ENCODE measurements around the gene ZNF385D.

ZNF385D gene

DNA sequence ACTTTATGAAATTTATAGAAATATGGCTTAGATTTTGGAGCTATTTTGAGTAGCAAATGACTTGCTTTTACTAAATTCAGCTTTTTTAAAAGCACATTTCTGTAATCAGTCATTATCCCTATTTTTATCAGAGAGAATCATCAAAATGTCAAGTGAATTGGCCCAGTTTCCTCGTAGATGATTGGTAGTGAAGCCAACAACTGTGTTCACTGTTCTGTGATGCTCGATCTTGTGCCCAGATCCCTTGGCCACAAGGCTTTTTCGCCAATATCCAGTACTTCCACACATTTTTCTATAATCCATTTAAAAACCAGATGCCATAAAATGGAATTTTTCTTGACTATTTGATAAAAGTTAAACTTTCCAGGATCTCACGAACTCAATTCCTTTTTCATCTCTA is 336.5 kb downstream of the ZNF385D start:
- Histone ChIP-seq H3K4me3 (ENCODE audit: insufficient read length, low read depth) (no peak overlapping the region), H3K36me3 (ENCODE audit: insufficient read depth, insufficient read length, low read length) (no peaks in the 10 kb centered on the region), H3K9me3 (ENCODE audit: insufficient read depth, low read length) (no peaks in the 10 kb centered on the region), H3K4me1 (ENCODE audit: insufficient read depth, insufficient read length) (no peaks in the 10 kb centered on the region), H3K27me3 (ENCODE audit: insufficient read depth, insufficient read length) (no peaks in the 10 kb centered on the region), H3K9ac (ENCODE audit: insufficient read length, low read depth) (no peak overlapping the region)
- no peak for DNase-seq (ENCODE audit: low read depth, low spot score)
- TF ChIP-seq YY1 (IDR thresholded peaks at IDR 0.05; ENCODE audit: insufficient read depth, insufficient read length), result no peak

DNA sequence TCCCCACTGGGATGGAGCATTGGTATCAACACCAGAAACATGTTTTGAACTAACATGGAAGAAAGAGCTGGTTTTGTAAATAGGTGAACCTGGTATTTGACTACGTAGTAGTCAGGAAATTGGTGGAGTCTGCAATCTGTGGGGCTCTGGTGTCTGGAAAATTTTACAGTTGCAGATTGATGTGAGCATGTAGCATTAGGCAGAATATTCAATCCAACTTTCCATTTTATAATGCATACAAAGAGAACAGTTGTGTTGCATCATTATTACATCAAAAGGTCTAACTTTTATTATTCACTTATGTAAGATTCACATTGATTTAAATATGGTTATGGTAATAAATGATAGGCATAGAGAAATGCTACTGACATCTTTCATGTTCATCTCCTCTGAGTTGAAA is 340.0 kb downstream of the ZNF385D start:
- H3K9me3 ChIP-seq (ENCODE audit: insufficient read depth, low read length), result no peaks in the 10 kb centered on the region
- H3K36me3 ChIP-seq (ENCODE audit: insufficient read depth, insufficient read length, low read length), result no peaks in the 10 kb centered on the region
- H3K9ac ChIP-seq (ENCODE audit: insufficient read length, low read depth), result no peak overlapping the region
- no peak overlapping the region for H3K4me3 ChIP-seq (ENCODE audit: insufficient read length, low read depth)
- no peaks in the 10 kb centered on the region for H3K27me3 ChIP-seq (ENCODE audit: insufficient read depth, insufficient read length)
- no peak for TF ChIP-seq YY1 (IDR thresholded peaks at IDR 0.05; ENCODE audit: insufficient read depth, insufficient read length)
- TF ChIP-seq SUZ12 (IDR thresholded peaks at IDR 0.05; ENCODE audit: extremely low read depth, insufficient read depth, insufficient read length), result no peak
- TF ChIP-seq ZNF274 (IDR thresholded peaks at IDR 0.05; ENCODE audit: low read depth, low read length), result no peak
- no peak for DNase-seq (ENCODE audit: low read depth, low spot score)
- no peaks in the 10 kb centered on the region for H3K4me1 ChIP-seq (ENCODE audit: insufficient read depth, insufficient read length)

DNA sequence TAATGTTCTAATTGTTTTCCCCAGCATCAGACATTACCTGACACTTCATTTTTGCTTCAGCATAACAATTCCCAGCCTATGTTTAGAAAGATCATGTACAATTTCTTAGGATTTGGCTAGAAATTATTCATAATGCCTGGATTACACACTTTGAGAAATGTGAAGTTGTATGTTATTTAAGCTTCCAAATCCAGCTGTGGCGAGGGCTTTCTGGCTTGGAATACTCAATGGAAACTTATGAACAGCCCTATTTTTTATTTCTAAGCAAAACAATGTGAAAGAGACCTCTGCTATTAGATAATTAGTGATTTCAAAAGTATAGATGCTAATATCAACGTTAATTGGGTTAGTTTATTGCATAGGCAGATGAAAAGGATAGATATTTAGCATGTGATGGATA is 341.6 kb downstream of the ZNF385D start:
- no peak for TF ChIP-seq SUZ12 (IDR thresholded peaks at IDR 0.05; ENCODE audit: extremely low read depth, insufficient read depth, insufficient read length)
- no peak for TF ChIP-seq ZNF274 (IDR thresholded peaks at IDR 0.05; ENCODE audit: low read depth, low read length)
- no peak for TF ChIP-seq YY1 (IDR thresholded peaks at IDR 0.05; ENCODE audit: insufficient read depth, insufficient read length)
- Histone ChIP-seq H3K4me3 (ENCODE audit: insufficient read length, low read depth) (no peak overlapping the region), H3K4me1 (ENCODE audit: insufficient read depth, insufficient read length) (no peaks in the 10 kb centered on the region), H3K27me3 (ENCODE audit: insufficient read depth, insufficient read length) (no peaks in the 10 kb centered on the region), H3K9ac (ENCODE audit: insufficient read length, low read depth) (no peak overlapping the region), H3K9me3 (ENCODE audit: insufficient read depth, low read length) (no peaks in the 10 kb centered on the region), H3K36me3 (ENCODE audit: insufficient read depth, insufficient read length, low read length) (no peaks in the 10 kb centered on the region)
- DNase-seq (ENCODE audit: low read depth, low spot score), result no peak

DNA sequence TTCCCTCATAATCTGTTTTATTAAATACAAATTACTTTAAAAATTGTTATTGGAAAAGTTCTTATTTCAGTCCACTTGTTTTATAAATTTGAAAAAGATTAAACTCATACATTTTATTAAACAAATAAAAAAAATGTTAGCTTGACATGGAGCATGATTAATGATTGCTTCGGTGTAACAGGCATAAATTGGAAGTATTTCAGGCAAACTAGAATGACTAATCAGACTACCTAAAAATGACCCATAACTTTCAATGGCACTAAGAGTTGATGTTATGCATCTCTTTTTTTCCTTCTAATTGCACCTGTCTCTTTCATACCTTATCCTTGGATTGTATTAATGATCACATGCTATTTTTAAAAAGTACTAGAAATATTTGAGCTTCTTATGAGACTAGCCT is 343.3 kb downstream of the ZNF385D start:
- H3K9ac ChIP-seq (ENCODE audit: insufficient read length, low read depth), result no peak overlapping the region
- no peak for DNase-seq (ENCODE audit: low read depth, low spot score)
- H3K4me3 ChIP-seq (ENCODE audit: insufficient read length, low read depth), result no peak overlapping the region
- H3K4me1 ChIP-seq (ENCODE audit: insufficient read depth, insufficient read length), result no peaks in the 10 kb centered on the region
- no peaks in the 10 kb centered on the region for H3K9me3 ChIP-seq (ENCODE audit: insufficient read depth, low read length)
- H3K36me3 ChIP-seq (ENCODE audit: insufficient read depth, insufficient read length, low read length), result no peaks in the 10 kb centered on the region
- TF ChIP-seq YY1 (IDR thresholded peaks at IDR 0.05; ENCODE audit: insufficient read depth, insufficient read length), result no peak
- TF ChIP-seq SUZ12 (IDR thresholded peaks at IDR 0.05; ENCODE audit: extremely low read depth, insufficient read depth, insufficient read length), result no peak
- TF ChIP-seq ZNF274 (IDR thresholded peaks at IDR 0.05; ENCODE audit: low read depth, low read length), result no peak
- H3K27me3 ChIP-seq (ENCODE audit: insufficient read depth, insufficient read length), result no peaks in the 10 kb centered on the region

DNA sequence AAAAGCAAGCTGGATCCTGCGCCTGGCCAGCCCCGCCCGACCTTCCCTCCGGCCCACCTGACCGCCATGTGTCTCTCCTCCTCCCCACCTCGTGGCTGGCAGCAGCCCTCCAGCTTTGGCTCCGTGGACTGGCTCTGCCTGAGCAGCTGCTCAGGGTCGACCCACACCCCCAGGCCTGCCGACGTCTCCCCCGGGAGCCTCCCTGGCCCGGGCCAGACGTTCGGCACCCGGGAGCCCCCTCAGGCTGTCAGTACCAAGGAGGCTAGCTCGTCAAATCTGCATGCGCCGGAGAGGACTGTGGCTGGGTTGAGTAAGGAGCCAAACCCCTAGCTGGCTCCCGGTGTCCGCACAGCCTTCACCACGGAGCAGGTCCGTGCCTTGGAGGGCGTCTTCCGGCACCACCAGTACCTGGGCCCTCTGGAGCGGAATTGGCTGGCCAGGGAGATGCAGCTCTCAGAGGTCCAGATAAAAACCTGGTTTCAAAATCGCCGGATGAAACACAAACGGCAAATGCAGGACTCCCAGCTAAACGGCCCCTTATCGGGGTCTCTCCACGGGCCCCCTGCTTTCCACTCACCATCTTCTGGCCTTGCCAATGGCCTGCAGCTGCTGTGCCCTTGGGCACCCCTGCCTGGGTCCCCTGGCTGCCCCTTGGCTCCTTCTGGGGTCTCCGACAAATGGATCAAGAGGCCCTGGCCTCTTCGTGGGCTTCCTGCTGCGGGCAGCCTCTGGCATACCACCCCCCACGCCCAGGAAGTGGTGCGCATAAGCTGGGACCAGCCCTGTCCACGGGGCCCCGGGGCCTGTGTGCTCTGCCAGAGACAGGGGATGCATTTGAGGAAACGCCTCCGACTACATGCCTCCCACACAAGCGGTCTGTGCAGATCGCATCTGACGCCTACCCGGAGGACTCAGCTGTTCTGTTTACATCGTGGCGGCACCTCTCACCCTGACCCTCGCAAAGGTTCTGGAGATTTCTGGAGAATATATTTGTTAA is 345.0 kb downstream of the ZNF385D start:
- Histone ChIP-seq H3K27me3 (ENCODE audit: insufficient read depth, insufficient read length) (no peaks in the 10 kb centered on the region), H3K4me3 (ENCODE audit: insufficient read length, low read depth) (no peak overlapping the region), H3K9ac (ENCODE audit: insufficient read length, low read depth) (no peak overlapping the region), H3K4me1 (ENCODE audit: insufficient read depth, insufficient read length) (no peaks in the 10 kb centered on the region), H3K36me3 (ENCODE audit: insufficient read depth, insufficient read length, low read length) (no peaks in the 10 kb centered on the region), H3K9me3 (ENCODE audit: insufficient read depth, low read length) (no peaks in the 10 kb centered on the region)
- no peak for DNase-seq (ENCODE audit: low read depth, low spot score)
- no peak for TF ChIP-seq SUZ12 (IDR thresholded peaks at IDR 0.05; ENCODE audit: extremely low read depth, insufficient read depth, insufficient read length)
- TF ChIP-seq ZNF274 (IDR thresholded peaks at IDR 0.05; ENCODE audit: low read depth, low read length), result no peak
- no peak for TF ChIP-seq YY1 (IDR thresholded peaks at IDR 0.05; ENCODE audit: insufficient read depth, insufficient read length)

DNA sequence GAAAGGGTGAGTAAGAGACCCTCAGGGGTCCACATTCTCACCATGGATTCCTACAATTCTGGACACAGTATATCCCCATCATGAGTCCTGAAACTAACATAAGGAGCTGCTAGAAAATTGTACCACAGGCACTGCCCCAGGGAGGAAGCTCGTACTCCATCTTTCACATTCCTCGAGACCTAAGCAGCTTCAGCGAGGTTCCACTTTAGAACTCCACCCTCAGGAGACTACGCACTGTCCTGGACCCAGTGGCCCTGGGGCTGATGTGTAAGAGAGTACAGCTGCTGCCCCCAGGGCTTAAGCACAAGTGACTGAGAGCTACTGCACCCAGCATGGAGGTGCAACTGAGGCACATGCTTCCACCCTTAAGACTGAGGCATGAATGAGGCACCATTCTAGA is 352.5 kb downstream of the ZNF385D start:
- Histone ChIP-seq H3K9me3 (ENCODE audit: insufficient read depth, low read length) (no peaks in the 10 kb centered on the region), H3K27me3 (ENCODE audit: insufficient read depth, insufficient read length) (no peaks in the 10 kb centered on the region), H3K4me1 (ENCODE audit: insufficient read depth, insufficient read length) (no peaks in the 10 kb centered on the region), H3K36me3 (ENCODE audit: insufficient read depth, insufficient read length, low read length) (no peaks in the 10 kb centered on the region), H3K4me3 (ENCODE audit: insufficient read length, low read depth) (no peak overlapping the region), H3K9ac (ENCODE audit: insufficient read length, low read depth) (no peak overlapping the region)
- TF ChIP-seq SUZ12 (IDR thresholded peaks at IDR 0.05; ENCODE audit: extremely low read depth, insufficient read depth, insufficient read length) (no peak), ZNF274 (IDR thresholded peaks at IDR 0.05; ENCODE audit: low read depth, low read length) (no peak), YY1 (IDR thresholded peaks at IDR 0.05; ENCODE audit: insufficient read depth, insufficient read length) (no peak)
- DNase-seq (ENCODE audit: low read depth, low spot score), result no peak

DNA sequence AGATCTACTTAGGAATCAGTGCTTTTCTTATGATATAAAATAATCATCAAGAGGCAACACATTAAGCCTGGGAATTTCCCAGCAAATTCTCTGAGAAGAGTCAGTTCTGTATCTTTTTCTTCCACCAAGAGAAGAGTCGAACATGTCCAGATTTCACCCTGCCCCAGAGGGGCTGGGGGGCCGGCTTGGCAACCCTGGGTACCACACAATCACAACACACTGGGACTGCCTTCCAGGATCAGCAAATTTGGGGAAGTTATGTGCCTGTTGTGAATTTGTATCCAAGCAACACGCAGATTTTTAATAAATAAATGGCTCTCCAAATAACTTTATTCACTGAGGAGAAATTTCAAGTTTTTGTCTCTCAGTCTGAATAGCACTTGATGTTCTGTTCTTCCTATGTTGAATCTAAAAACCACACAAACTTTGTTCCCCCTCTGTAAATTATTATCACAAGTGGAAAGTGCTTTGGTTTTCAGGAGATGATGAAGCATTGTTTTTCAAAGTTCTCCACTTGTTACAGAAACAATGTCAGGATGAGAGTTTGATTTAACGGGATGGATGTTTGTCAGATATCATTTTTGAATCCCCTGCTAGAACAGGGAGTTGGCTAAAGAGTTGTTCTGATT is 357.2 kb downstream of the ZNF385D start:
- Histone ChIP-seq H3K4me1 (ENCODE audit: insufficient read depth, insufficient read length) (no peaks in the 10 kb centered on the region), H3K9ac (ENCODE audit: insufficient read length, low read depth) (no peak overlapping the region), H3K27me3 (ENCODE audit: insufficient read depth, insufficient read length) (no peaks in the 10 kb centered on the region), H3K9me3 (ENCODE audit: insufficient read depth, low read length) (0 out of 2 replicates have a peak, but pooled peaks cover 3% of the 10 kb centered on the region), H3K36me3 (ENCODE audit: insufficient read depth, insufficient read length, low read length) (no peaks in the 10 kb centered on the region), H3K4me3 (ENCODE audit: insufficient read length, low read depth) (no peak overlapping the region)
- DNase-seq (ENCODE audit: low read depth, low spot score), result no peak
- TF ChIP-seq SUZ12 (IDR thresholded peaks at IDR 0.05; ENCODE audit: extremely low read depth, insufficient read depth, insufficient read length) (no peak), ZNF274 (IDR thresholded peaks at IDR 0.05; ENCODE audit: low read depth, low read length) (no peak), YY1 (IDR thresholded peaks at IDR 0.05; ENCODE audit: insufficient read depth, insufficient read length) (no peak)
